Body of pancreas (tissue), 4 donors: ENCODE data around the gene DCAF4. TPM values are rescaled to one million over a fixed set of nuclear protein-coding genes. Genes with fewer than 3 reads are reported as not detected.

Experiments used
- ATAC-seq: fragments of 150-250 bp; one replicate; pipeline ENCODE4 v1.9.1; 2016
- DNase-seq, 4 donors: peaks; one replicate each; pipeline ENCODE4 v3.0.0-alpha.2; 2019
- H3K27ac ChIP-seq, 4 donors: fragments of 200-600 bp; sonication (generic); 1 replicate in 3 of 4; 2 replicates in 1 of 4; pipeline versions ENCODE4 v1.5.1 to v1.6.1; 2016 to 2019; ENCODE audit warnings: mild to moderate bottlenecking in 1 of 4, mixed read lengths in 1 of 4, moderate library complexity in 1 of 4
- H3K27me3 ChIP-seq, 2 donors: fragments of 200-600 bp; sonication (generic); one replicate each; pipeline ENCODE4 v1.6.0; 2016; ENCODE audit warnings: mild to moderate bottlenecking in 1 of 2
- H3K36me3 ChIP-seq, 2 donors: fragments of 200-600 bp; sonication (generic); replicated peaks in 1 of 2; 2 replicates each; pipeline ENCODE4 v1.5.1; 2016; ENCODE audit warnings: low read depth in 2 of 2; ENCODE audit not compliant: insufficient read depth in 1 of 2
- H3K4me1 ChIP-seq: fragments of 200-600 bp; sonication (generic); one replicate; pipeline ENCODE4 v1.6.0; 2016
- H3K4me3 ChIP-seq, 2 donors: fragments of 200-600 bp; sonication (generic); 1 replicate in 1 of 2; 2 replicates in 1 of 2; pipeline ENCODE4 v1.5.1; 2016 to 2019
- H3K9me3 ChIP-seq, 3 donors: fragments of 200-600 bp; sonication (generic); 1 replicate in 2 of 3; 2 replicates in 1 of 3; pipeline ENCODE4 v1.5.1; 2016
- CTCF ChIP-seq, 7 experiments: fragments of 450-650 bp in 4 of 7; fragments of 200-600 bp in 3 of 7; sonication (generic) in 3 of 7; IDR thresholded peaks; one replicate each; pipeline ENCODE4 v1.5.1; 2016 to 2019; ENCODE audit warnings: antibody characterized with exemption in 7 of 7
- POLR2A ChIP-seq, 3 donors: fragments of 450-650 bp; IDR thresholded peaks; one replicate each; pipeline ENCODE4 v1.6.1; 2016; ENCODE audit warnings: antibody characterized with exemption in 3 of 3, mild to moderate bottlenecking in 2 of 3
- WGBS, 2 donors: methylation state at CpG; one replicate each; pipeline ENCODE4 v1.1.5; 2017; 5-methylcytosine and 5-hydroxymethylcytosine counted together
- intact Hi-C: fragments of 100-400 bp; cut with DNase I; formaldehyde crosslinking; loops from one replicate; pipeline ENCODE4 v1.15.1; 2023
- total RNA-seq, 2 donors: library from RNA; depleted of rRNA; stranded (reverse); fragments of >200 nt; gene quantifications; one replicate each; pipeline ENCODE4 v1.1.0, GENCODE V29; 2016

DCAF4 gene
- total RNA-seq, 2 donors from 2014 or later, result 10.4 to 39.2 TPM

DNA sequence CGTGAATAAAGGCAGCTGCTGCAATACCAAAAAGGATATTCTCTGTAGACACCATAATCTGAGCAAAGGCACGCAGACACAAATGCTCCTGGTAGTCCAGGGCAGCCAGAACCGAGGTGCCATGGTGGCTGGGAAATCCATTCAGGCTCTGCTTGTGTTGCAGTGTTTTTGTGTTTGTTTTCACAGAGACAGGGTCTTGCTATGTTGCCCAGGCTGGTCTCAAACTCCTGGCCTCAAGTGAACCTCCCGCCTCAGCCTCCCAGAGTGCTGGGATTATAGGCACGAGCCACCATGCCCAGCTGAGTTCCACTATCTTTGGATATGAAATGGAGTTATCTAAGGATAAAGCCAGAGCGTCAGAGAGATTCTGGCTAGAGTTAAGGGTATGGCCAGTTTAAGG lies 39.8 kb downstream of the DCAF4 start:
- WGBS, 2 donors, result 73 to 83% methylated on average over 6 of the region's 6 CpGs
- Histone ChIP-seq H3K27me3 (no peaks in the 10 kb centered on the region), H3K27ac (no peak overlapping the region), H3K4me1 (no peaks in the 10 kb centered on the region), H3K4me3 (no peak overlapping the region), H3K9me3 (no peaks in the 10 kb centered on the region), H3K36me3 (peaks cover 0 to 5% of the 10 kb centered on the region in 2 donors)
- intact Hi-C loops, result no loop called here
- ATAC-seq (no peak), DNase-seq (no peak)
- TF ChIP-seq POLR2A (IDR thresholded peaks at IDR 0.05) (no peak), CTCF (IDR thresholded peaks at IDR 0.05) (no peak)

DNA sequence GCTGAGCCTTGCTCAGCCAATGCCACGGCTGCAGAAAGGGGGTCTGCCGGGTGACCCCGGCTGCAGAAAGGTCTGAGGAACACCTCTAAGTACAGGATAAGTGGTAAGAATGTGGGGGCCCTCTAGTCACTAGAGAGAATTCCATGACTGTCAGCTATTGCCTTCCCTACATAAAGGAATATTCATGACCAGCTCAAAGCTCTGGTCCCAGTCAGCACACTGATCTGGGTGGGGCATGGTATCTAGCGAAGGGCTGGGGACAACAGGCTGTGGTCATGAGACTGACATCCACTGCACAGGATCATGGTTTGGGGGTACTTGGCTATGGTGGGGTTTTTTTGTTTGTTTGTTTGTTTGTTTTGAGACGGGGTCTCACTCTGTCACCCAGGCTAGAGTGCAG lies 42.1 kb downstream of the DCAF4 start:
- DNase-seq (no peak), ATAC-seq (no peak)
- Histone ChIP-seq H3K4me1 (no peaks in the 10 kb centered on the region), H3K36me3 (peaks cover 0 to 6% of the 10 kb centered on the region in 2 donors), H3K4me3 (no peak overlapping the region), H3K9me3 (no peaks in the 10 kb centered on the region), H3K27ac (no peak overlapping the region), H3K27me3 (no peaks in the 10 kb centered on the region)
- no peak for TF ChIP-seq CTCF (IDR thresholded peaks at IDR 0.05)
- no peak for TF ChIP-seq POLR2A (IDR thresholded peaks at IDR 0.05)
- intact Hi-C loops, result no loop called here
- WGBS, 2 donors, result 96 to 97% methylated on average over 5 of the region's 5 CpGs

- no peak for DNase-seq
- 93 to 96% methylated on average over 14 to 17 of the region's 17 CpGs for WGBS, 2 donors
- TF ChIP-seq POLR2A (IDR thresholded peaks at IDR 0.05) (no peak), CTCF (IDR thresholded peaks at IDR 0.05) (no peak)
- H3K9me3 ChIP-seq, result no peaks in the 10 kb centered on the region
- peaks cover 4 to 22% of the 10 kb centered on the region in 2 donors for H3K36me3 ChIP-seq
- ATAC-seq, result no peak
- no peak overlapping the region for H3K4me3 ChIP-seq
- H3K27ac ChIP-seq, result no peak overlapping the region
- no peaks in the 10 kb centered on the region for H3K4me1 ChIP-seq
- intact Hi-C loops, result no loop called here
- H3K27me3 ChIP-seq, result no peaks in the 10 kb centered on the region
Measured at GRCh38 chr14:72970058-72970630, 43.9 kb downstream of the DCAF4 start.

- DNase-seq (no peak), ATAC-seq (no peak)
- H3K9me3 ChIP-seq, result no peaks in the 10 kb centered on the region
- TF ChIP-seq POLR2A (IDR thresholded peaks at IDR 0.05) (no peak), CTCF (IDR thresholded peaks at IDR 0.05) (no peak)
- no peak overlapping the region for H3K4me3 ChIP-seq
- H3K36me3 ChIP-seq, result peaks cover 6 to 28% of the 10 kb centered on the region in 2 donors
- H3K27me3 ChIP-seq, result no peaks in the 10 kb centered on the region
- H3K4me1 ChIP-seq, result no peaks in the 10 kb centered on the region
- intact Hi-C loops, result no loop called here
- 92 to 98% methylated on average over 19 to 20 of the region's 20 CpGs for WGBS, 2 donors
- H3K27ac ChIP-seq, result no peak overlapping the region
Measured at GRCh38 chr14:72970824-72971434, 44.7 kb downstream of the DCAF4 start.

DNA sequence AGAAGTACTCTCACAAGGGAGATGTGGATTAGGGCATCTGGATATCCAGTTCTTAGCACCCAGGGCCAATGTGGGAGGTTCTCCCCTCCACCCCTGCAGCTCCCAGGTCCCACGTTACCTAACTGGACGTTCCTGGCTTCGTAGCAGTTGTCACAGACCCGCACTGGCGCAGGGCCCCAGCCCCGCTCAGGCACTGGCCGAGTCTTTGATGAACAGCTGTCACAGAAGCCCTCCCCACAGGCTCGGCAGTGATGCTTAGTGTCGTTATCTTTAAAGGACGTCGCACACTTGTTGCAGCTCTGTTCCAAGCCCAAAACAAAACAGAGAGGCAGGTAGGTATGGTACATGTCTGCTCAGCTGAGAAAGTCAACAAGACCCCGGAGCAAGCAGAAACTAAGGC lies 48.4 kb downstream of the DCAF4 start:
- 93 to 95% methylated on average over 6 to 12 of the region's 12 CpGs for WGBS, 2 donors
- no peaks in the 10 kb centered on the region for H3K4me1 ChIP-seq
- no peak overlapping the region for H3K4me3 ChIP-seq
- no peaks in the 10 kb centered on the region for H3K27me3 ChIP-seq
- ATAC-seq, result no peak
- intact Hi-C loops, result no loop called here
- no peak for DNase-seq
- no peaks in the 10 kb centered on the region for H3K9me3 ChIP-seq
- TF ChIP-seq CTCF (IDR thresholded peaks at IDR 0.05) (no peak), POLR2A (IDR thresholded peaks at IDR 0.05) (no peak)
- peaks cover 6 to 30% of the 10 kb centered on the region in 2 donors for H3K36me3 ChIP-seq
- H3K27ac ChIP-seq, result no peak overlapping the region
